Choroid plexus epithelial cell (primary cell): ENCODE measurements around the gene EIF1B.
A peak's percentile ranks its signal among the peaks of the same experiment; 100 is the strongest.

ENCODE experiments used
- DNase-seq: peaks from one replicate; pipeline ENCODE4 v3.0.0-alpha.2; 2010; ENCODE audit warnings: low read depth
- H3K4me3 ChIP-seq: 2 replicates; pipeline ENCODE4 v1.5.1; 2011; ENCODE audit warnings: low read depth, mild to moderate bottlenecking, control low read depth, low read length, moderate library complexity
- TF ChIP-seq, protein P1 (sequence below): conservative IDR thresholded peaks from 2 replicates; pipeline ENCODE4 v1.5.1; 2011; ENCODE audit warnings: low read depth, mild to moderate bottlenecking, control low read depth, inconsistent platforms, low read length, moderate library complexity

The EIF1B gene

DNA sequence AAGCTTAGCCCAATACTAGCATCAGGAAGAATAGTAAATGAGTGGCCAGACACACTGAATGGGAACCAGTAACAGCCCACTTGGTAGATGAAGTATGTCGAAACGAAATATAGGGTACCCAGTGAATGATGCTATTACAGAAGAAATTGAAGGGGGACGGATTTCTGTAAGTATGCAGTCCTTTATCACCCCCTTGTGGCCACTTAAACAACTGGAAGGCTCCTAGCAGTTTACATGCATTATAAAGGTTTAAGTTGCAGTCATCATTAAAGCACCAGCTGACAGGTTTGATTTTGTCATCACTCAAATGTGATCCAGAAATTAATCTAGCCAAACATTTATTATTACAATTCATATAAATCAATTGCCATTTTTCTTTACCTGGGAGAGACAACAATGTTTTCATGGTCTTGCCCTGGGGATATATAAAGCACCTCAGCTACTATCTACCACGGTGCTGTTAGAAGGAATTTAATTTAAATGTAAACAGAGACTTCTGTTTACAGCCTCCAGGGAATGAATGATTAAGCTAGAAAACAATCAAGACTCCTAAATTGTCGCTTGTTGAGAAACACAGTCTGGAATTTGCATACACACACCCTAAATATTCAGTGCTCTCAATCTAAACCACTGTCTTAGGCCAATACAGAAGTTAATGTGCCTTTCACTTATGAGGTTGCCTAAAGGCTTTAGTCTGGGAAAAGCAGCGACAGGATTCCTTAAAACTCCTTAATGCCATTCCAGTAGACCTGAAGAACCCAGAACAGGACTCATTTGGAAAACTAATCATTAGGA is 7.8 kb downstream of the EIF1B start:
- no peak overlapping the region for H3K4me3 ChIP-seq
- peak; percentile 87 for DNase-seq
- TF ChIP-seq, protein P1, sequence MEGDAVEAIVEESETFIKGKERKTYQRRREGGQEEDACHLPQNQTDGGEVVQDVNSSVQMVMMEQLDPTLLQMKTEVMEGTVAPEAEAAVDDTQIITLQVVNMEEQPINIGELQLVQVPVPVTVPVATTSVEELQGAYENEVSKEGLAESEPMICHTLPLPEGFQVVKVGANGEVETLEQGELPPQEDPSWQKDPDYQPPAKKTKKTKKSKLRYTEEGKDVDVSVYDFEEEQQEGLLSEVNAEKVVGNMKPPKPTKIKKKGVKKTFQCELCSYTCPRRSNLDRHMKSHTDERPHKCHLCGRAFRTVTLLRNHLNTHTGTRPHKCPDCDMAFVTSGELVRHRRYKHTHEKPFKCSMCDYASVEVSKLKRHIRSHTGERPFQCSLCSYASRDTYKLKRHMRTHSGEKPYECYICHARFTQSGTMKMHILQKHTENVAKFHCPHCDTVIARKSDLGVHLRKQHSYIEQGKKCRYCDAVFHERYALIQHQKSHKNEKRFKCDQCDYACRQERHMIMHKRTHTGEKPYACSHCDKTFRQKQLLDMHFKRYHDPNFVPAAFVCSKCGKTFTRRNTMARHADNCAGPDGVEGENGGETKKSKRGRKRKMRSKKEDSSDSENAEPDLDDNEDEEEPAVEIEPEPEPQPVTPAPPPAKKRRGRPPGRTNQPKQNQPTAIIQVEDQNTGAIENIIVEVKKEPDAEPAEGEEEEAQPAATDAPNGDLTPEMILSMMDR: peak; percentile 78

DNA sequence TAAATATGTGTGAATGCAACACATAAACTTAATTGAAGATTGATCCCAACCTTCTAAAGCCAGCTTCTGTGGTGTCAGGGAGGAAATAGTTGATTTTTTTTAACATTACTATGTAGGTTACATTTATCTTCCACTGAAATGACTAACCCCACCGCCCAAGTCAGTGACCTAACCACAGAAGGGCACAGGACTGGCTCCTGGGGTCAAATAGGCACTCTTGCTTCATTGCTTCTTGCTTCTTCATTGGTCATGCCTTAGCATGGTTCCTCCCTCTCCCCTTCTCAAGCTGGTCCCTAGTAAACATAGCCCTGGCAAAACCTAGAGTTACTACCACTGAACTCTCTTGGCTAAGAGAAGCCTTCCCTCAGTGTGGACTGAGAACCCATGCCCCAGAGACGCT is 12.3 kb downstream of the EIF1B start:
- H3K4me3 ChIP-seq: no peak overlapping the region
- TF ChIP-seq, protein P1: no peak
- DNase-seq: no peak

DNA sequence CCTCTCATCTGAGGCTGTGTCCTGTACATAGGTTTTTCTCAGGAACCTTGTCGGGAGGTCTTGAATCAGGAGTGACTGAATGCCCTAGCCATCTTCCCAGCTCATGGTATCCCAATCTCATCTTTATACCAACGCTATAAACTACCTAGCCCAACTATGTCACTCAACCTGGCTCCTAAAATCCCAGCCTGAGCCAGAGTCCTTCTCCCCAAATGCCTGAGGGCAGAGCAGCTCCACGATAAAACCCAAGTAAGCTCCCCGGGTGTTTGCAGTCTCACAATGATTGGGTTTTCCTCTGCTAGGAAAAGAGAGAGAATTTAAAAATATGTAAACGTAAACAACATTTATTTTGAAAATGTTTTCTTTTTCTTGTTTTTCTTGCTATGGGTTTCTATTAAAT is 14.4 kb downstream of the EIF1B start:
- DNase-seq: no peak
- H3K4me3 ChIP-seq: no peak overlapping the region
- TF ChIP-seq, protein P1: no peak

DNA sequence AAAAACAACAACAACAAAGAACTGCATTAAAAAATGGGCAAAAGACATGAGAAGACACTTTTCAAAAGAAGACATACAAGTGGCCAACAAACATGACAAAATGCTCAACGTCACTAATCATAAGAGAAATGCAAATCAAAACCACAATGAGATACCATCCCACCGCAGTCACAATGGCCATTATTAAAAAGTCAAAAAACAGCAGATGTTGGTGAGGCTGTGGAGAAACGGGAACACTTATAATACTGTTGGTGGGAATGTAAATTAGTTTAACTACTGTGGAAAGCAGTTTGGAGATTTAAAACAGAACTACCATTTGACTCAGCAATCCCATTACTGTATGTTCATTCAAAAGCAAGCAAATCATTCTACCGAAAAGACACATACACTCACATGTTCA is 15.1 kb downstream of the EIF1B start:
- H3K4me3 ChIP-seq: no peak overlapping the region
- TF ChIP-seq, protein P1: no peak
- no peak for DNase-seq

DNA sequence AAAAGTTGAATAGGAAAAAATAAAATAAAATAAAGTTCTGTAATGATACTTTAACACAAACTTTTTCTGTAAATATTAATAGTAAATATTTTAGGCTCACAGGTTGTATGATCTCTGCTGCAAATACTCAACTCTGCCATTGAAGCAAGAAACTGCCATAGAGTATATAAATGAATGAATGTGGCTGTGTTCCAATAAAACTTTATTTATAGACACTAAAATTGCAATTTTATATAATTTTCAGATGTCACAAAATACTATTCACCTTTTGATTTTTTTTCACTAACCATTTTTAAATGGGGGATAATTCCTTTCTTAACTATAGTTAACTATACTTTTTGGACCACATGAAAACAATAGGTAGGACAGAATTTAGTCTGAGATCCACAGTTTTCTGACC is 16.0 kb downstream of the EIF1B start:
- DNase-seq: no peak
- no peak overlapping the region for H3K4me3 ChIP-seq
- TF ChIP-seq, protein P1: no peak

DNA sequence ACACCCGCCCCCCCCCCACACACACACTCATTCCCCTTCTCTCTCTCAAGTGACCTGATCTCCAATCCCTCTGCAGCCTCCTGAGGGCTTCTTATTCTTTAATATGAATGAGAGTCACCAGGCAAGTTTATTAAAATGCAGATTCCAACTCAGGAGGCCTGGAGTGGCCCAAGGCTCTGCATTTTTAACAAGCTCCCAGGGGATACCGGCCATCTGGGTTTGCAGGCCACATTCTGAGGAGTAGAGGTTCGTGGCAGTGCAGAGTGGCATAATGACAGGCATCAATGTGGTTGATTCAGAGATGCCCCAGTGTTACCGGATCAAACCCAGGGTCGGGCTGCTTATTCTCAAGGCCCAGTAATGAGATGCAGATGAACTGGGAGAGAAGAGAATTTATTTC is 18.9 kb downstream of the EIF1B start:
- TF ChIP-seq, protein P1: no peak
- no peak overlapping the region for H3K4me3 ChIP-seq
- no peak for DNase-seq

DNA sequence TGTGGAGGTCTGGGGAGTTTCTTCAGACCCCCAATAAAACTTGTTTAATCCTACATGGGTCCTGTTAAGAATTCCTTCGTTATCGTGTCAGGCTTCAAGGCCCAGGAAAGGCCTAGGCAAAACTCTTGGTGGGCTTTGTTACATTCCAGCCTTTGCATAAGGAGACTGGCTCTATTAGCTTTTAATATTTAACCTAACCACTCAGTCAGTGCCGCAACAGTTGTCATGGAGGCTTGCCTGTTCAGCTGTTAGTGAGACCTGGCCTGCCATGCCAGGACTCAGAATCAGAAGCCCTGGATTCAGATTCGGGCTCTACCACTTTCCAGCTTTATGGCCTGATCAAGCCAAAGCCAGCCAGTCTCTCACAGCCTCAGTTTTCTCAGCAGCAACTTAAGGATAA is 19.6 kb downstream of the EIF1B start:
- no peak for DNase-seq
- TF ChIP-seq, protein P1: no peak
- H3K4me3 ChIP-seq: no peak overlapping the region
